SJSA1 (cell line): ENCODE measurements around the gene FBXO7. TPM values are rescaled to one million over a fixed set of nuclear protein-coding genes. Genes with fewer than 3 reads are reported as not detected.
A peak's percentile ranks its signal among the peaks of the same experiment; 100 is the strongest.

Experiments
- DNase-seq, 2 experiments: peaks; one replicate each; pipeline ENCODE4 v3.0.0-alpha.2; 2015 to 2020; ENCODE audit warnings: low spot score in 2 of 2, low read depth in 1 of 2
- H3K27ac ChIP-seq: fragments of 250-450 bp; sonication (Bioruptor Pico); 2 replicates; pipeline ENCODE4 v1.5.1; 2020; ENCODE audit warnings: mild to moderate bottlenecking, moderate library complexity
- H3K27me3 ChIP-seq: fragments of 250-450 bp; sonication (Bioruptor Pico); replicated peaks from 2 replicates; pipeline ENCODE4 v1.5.1; 2020; ENCODE audit warnings: mild to moderate bottlenecking, moderate library complexity
- H3K36me3 ChIP-seq: fragments of 250-450 bp; sonication (Bioruptor Pico); 2 replicates; pipeline ENCODE4 v1.5.1; 2020; ENCODE audit warnings: mild to moderate bottlenecking
- H3K4me1 ChIP-seq: fragments of 250-450 bp; sonication (Bioruptor Pico); replicated peaks from 2 replicates; pipeline ENCODE4 v1.6.1; 2021; ENCODE audit warnings: mild to moderate bottlenecking
- H3K4me3 ChIP-seq: fragments of 250-450 bp; sonication (Bioruptor Pico); 2 replicates; pipeline ENCODE4 v1.5.1; 2020; ENCODE audit warnings: mild to moderate bottlenecking
- H3K9me3 ChIP-seq: fragments of 250-450 bp; sonication (Bioruptor Pico); replicated peaks from 2 replicates; pipeline ENCODE4 v1.5.1; 2020; ENCODE audit warnings: mild to moderate bottlenecking
- total RNA-seq: library from RNA; depleted of rRNA; stranded (reverse); fragments of >200 nt; shearing (Covaris generic); gene quantifications from 2 replicates; pipeline ENCODE4 v1.2.3, GENCODE V29; 2014

Gene FBXO7
- total RNA-seq, 1 experiment from 2014 or later: 139 TPM

GRCh38 chr22:32528984-32529982 lies 54.7 kb downstream of the FBXO7 start:
- peak; percentile 61 to 87 for DNase-seq
- Histone ChIP-seq H3K9me3 (no peaks in the 10 kb centered on the region), H3K27me3 (no peaks in the 10 kb centered on the region), H3K36me3 (no peaks in the 10 kb centered on the region), H3K27ac (no peak overlapping the region), H3K4me3 (no peak overlapping the region), H3K4me1 (peaks cover 39% of the 10 kb centered on the region)

GRCh38 chr22:32531228-32531627 lies 56.6 kb downstream of the FBXO7 start:
- no peak for DNase-seq
- Histone ChIP-seq H3K4me3 (no peak overlapping the region), H3K27ac (no peak overlapping the region)

GRCh38 chr22:32531931-32532819 lies 57.6 kb downstream of the FBXO7 start:
- peak overlapping the region; percentile 69 for H3K27ac ChIP-seq
- no peak overlapping the region for H3K4me3 ChIP-seq
- H3K36me3 ChIP-seq: no peaks in the 10 kb centered on the region
- peaks cover 39% of the 10 kb centered on the region for H3K4me1 ChIP-seq
- H3K9me3 ChIP-seq: no peaks in the 10 kb centered on the region
- no peaks in the 10 kb centered on the region for H3K27me3 ChIP-seq
- peak; percentile 94 to 96 for DNase-seq

More at GRCh38 chr22:32531228-32531627, 56.6 kb downstream of the FBXO7 start:
- Histone ChIP-seq H3K27me3 (no peaks in the 10 kb centered on the region), H3K4me1 (peaks cover 39% of the 10 kb centered on the region), H3K9me3 (no peaks in the 10 kb centered on the region), H3K36me3 (no peaks in the 10 kb centered on the region)

GRCh38 chr22:32532820-32533128 lies 58.2 kb downstream of the FBXO7 start:
- H3K36me3 ChIP-seq: no peaks in the 10 kb centered on the region
- DNase-seq: no peak
- H3K4me3 ChIP-seq: no peak overlapping the region
- H3K27me3 ChIP-seq: no peaks in the 10 kb centered on the region
- peaks cover 39% of the 10 kb centered on the region for H3K4me1 ChIP-seq
- no peaks in the 10 kb centered on the region for H3K9me3 ChIP-seq
- H3K27ac ChIP-seq: peak overlapping the region; percentile 69

DNA sequence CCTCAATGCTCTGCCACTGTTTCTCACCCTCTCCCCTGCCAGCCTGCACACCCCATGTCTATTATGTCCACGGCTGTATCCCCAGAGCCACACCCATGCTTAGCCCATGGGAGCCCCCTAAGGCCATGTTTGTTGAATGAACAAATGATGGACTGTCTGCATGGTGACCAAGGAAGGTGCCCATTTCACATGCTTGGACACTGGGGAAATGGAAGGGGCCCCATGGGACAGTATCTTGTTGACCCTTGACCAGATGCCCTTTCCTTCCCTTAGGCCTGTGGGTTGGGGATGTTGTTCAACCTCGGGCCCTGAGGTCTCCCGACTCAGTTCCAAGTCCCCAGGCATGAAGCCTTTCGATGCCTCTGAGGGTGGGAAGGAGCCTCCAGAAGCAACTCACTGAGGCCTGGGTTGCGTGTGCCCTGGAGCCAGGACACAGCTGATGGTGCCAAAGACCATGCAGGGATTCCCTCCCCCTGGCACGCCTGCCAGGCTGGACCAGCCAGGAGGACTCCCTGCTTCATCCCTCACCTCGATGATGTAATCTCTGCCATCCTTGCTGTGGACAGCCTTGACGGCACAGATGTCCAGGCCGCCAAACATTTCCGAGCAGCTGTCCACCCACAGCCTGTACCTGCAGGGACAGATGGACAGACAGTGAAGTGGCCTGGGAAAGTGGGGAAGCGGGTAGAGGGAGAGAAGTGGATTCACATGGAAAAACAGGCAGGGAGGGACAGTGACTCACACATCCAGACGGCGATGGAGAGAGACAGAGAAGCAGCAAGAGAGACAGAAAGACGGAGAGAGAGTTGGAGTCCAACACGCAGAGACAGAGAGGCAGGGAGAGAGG lies 58.9 kb downstream of the FBXO7 start:
- Histone ChIP-seq H3K36me3 (no peaks in the 10 kb centered on the region), H3K4me1 (peaks cover 39% of the 10 kb centered on the region), H3K27me3 (no peaks in the 10 kb centered on the region), H3K4me3 (no peak overlapping the region), H3K27ac (peak overlapping the region; percentile 69), H3K9me3 (no peaks in the 10 kb centered on the region)
- peak; percentile 56 to 58 for DNase-seq

GRCh38 chr22:32534252-32535235 lies 59.9 kb downstream of the FBXO7 start:
- H3K27ac ChIP-seq: peak overlapping the region; percentile 69; the same call in 1 of the 2 replicates
- no peaks in the 10 kb centered on the region for H3K27me3 ChIP-seq
- no peak overlapping the region for H3K4me3 ChIP-seq
- peaks cover 33% of the 10 kb centered on the region for H3K4me1 ChIP-seq
- DNase-seq: no peak
- no peaks in the 10 kb centered on the region for H3K36me3 ChIP-seq
- no peaks in the 10 kb centered on the region for H3K9me3 ChIP-seq

GRCh38 chr22:32535531-32536190 lies 61.0 kb downstream of the FBXO7 start:
- Histone ChIP-seq H3K27me3 (no peaks in the 10 kb centered on the region), H3K36me3 (no peaks in the 10 kb centered on the region), H3K9me3 (no peaks in the 10 kb centered on the region), H3K27ac (no peak overlapping the region), H3K4me3 (no peak overlapping the region), H3K4me1 (peaks cover 37% of the 10 kb centered on the region)
- no peak for DNase-seq

- Histone ChIP-seq H3K4me3 (no peak overlapping the region), H3K4me1 (peaks cover 34% of the 10 kb centered on the region), H3K36me3 (no peaks in the 10 kb centered on the region), H3K27me3 (no peaks in the 10 kb centered on the region), H3K9me3 (no peaks in the 10 kb centered on the region), H3K27ac (no peak overlapping the region)
- no peak for DNase-seq
Observed at GRCh38 chr22:32536352-32536751, 61.7 kb downstream of the FBXO7 start.

DNA sequence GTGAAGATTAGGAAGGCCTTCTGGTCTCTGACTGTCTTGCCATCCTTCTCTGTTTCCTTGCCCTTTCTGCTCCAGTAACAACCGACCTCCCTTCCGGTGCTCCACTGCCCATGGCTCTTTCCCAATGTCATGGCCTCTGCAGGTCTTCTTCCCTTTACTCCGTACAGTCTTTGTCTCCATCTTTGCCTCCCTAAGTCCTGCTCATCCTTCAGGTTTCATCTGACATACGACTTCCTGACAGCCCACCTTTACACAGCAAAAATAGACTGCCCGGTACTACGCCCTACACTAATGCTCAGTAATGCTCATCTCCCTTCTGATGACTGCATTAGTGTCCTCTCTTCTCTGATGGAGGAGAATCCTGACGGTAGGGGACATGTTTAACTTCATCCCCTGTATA lies 63.9 kb downstream of the FBXO7 start:
- DNase-seq: no peak
- Histone ChIP-seq H3K4me1 (peaks cover 13% of the 10 kb centered on the region), H3K27me3 (no peaks in the 10 kb centered on the region), H3K9me3 (no peaks in the 10 kb centered on the region), H3K4me3 (no peak overlapping the region), H3K27ac (no peak overlapping the region), H3K36me3 (no peaks in the 10 kb centered on the region)

- DNase-seq: no peak
- Histone ChIP-seq H3K36me3 (no peaks in the 10 kb centered on the region), H3K4me3 (no peak overlapping the region), H3K9me3 (no peaks in the 10 kb centered on the region), H3K27ac (no peak overlapping the region), H3K4me1 (peaks cover 13% of the 10 kb centered on the region), H3K27me3 (no peaks in the 10 kb centered on the region)
Observed at GRCh38 chr22:32539631-32540421, 65.2 kb downstream of the FBXO7 start.

GRCh38 chr22:32541481-32541880 lies 66.9 kb downstream of the FBXO7 start:
- Histone ChIP-seq H3K4me3 (no peak overlapping the region), H3K27ac (no peak overlapping the region), H3K36me3 (no peaks in the 10 kb centered on the region), H3K4me1 (peaks cover 29% of the 10 kb centered on the region), H3K9me3 (no peaks in the 10 kb centered on the region), H3K27me3 (no peaks in the 10 kb centered on the region)
- DNase-seq: no peak
